ENCODE data around the gene FNBP1.

FNBP1 gene

DNA sequence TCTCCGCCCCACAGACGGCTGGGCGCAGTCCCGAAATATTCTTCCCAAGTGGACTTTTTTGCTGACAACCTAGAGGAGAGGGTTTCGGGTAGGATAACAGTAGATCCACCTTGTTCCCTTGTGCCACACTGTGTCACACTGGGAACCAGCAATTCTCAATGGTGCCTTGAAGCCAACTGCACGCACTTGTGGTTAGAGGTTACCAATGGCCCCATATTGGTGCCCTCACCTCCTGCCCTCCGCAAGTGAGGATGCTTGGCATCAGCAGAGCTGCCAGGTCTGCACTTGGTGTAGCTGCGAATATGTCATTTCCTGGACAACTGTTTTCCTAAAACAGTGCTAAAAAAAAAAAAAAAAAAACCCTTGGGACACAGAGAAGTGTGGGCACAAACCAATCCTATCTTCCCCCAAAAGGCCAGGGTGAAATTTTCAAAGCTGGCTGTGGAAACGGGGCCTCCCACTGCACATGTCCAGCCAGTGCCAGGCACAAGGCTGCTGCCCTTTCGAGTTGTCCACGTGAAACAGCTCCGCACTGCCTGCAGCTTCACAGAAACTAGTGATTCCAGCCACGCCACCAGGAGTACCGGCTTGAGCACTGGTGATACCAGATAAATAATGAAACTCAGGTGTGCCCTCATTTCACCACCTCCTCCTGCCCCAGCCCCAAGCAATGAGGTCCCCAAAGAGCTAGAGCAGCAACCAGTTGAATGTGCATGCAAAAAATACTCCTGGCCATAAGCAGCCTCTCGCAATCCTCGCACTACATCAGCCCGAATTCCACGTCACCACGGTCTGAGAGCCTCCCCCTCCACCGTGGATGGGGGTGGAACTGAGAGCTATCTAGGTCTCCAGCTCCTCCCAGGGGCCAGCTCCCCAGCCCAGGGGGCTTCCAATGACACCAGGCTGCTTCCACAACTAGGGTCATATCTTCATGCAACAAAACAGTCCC, 156.5 kb downstream of the FNBP1 start:
- intact Hi-C loops (cut with DNase I), result loop anchor here (5.0 to 10.0 kb wide), 3 partner anchors 49 to 351 kb away; partner anchors contain the start of genes C9orf78 and USP20
- peak in 4 of 10 donors; percentile 52 to 92 (median 70) for DNase-seq

DNA sequence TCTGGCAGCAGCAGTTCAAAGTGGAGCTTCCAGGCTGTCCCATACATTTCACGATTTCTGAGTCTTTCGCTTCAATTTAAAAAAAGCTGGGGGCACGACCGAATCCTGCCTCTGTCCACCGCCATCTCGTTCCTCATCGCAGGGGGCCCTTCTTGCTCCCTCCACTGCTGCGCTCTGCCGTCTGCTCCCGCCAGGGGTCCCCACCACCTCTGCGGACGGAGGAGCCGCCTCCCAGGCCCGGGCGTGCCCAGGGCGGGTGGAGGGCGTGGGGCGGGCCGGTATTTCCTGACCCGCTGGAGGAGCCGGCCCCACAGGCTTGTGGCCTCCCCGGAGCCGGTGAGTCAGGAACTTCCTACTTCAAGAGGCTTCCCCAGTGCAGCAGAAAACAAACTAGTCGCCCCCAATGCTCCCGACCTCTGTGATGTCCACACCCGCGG, 157.3 kb downstream of the FNBP1 start:
- intact Hi-C loops (cut with DNase I), result loop anchor here (2.0 to 10.0 kb wide), 4 partner anchors 48 to 352 kb away; partner anchors contain the start of genes C9orf78, FNBP1 and USP20
- peak; percentile 61 to 97 (median 84) for DNase-seq

DNA sequence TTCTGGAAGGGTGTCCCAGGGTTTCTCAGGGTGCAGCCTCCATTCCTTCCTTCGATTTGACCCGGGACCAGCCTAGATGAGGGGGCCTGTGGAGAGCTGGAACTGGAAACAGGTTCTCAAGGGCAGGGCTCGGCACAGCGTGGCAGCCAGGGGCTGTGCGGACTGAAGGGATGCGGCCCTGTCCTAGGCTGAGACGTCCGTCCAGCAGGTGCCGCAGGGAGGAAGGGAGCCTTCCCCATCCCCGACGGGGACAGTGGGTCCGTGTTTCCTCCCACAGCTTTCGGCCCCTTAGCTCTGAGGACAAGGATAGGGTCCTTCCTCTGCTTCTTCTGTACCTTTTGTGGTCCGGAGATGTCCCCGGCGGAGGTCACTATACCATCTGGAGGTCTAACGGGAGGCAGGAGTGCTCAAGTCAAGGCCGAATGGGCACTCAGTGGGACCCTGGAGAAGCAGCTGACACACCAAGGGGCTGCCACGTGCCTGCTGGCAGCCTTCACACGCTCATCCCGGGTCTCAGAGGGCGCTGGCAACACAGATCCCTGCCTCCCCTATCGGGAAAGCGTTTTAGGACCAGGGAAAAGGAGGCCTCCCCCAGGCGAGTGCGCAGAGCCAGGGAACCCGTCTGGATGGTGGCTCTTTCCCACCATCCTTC, 157.8 kb downstream of the FNBP1 start:
- intact Hi-C loops (cut with DNase I), result loop anchor here (2.0 to 10.0 kb wide), 4 partner anchors 48 to 352 kb away; partner anchors contain the start of genes C9orf78, FNBP1 and USP20
- DNase-seq, result peak in 3 of 10 donors; percentile 35 to 89 (median 40)

DNA sequence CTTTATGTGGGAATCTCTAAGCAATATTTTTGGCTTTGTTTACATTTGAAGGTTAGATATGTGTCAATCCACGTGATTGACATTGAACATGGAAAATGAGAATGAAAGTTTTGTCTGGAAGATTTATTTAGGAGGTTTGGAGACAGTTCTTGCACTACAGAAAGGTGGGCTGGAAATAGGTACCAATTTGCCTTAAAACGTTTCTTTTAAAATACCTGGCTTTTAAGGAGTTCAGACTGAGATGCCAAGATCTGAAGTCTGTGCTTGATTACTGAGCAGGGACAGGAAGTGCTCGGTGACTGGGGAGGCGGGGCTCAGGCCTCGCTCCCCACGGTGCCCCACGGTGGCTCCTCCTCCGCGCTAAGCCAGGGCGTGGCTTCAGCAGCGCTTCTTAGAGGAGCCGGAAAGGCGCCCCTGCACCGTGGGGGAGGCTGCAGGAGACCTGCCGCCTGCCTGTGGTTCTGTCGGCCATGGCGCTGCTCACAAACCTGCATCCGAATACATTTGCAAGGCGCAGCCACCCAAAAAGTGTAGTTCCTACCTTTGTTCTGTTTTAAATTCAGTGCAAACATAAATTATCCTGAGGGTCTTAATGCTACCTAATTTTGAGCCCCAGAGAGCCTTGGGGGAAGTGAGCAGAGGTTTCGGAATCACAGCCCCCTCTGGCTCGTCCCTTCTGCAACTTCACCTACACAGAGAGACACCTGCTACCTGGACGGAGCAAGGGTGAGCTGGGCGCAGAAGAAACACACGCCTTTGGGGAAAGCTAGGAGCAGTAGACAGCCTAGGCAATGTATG, 158.6 kb downstream of the FNBP1 start:
- peak; percentile 63 to 97 (median 78) for DNase-seq
- intact Hi-C loops (cut with DNase I), result loop anchor here (2.0 to 10.0 kb wide), 4 partner anchors 47 to 353 kb away; partner anchors contain the start of genes C9orf78, FNBP1 and USP20

DNA sequence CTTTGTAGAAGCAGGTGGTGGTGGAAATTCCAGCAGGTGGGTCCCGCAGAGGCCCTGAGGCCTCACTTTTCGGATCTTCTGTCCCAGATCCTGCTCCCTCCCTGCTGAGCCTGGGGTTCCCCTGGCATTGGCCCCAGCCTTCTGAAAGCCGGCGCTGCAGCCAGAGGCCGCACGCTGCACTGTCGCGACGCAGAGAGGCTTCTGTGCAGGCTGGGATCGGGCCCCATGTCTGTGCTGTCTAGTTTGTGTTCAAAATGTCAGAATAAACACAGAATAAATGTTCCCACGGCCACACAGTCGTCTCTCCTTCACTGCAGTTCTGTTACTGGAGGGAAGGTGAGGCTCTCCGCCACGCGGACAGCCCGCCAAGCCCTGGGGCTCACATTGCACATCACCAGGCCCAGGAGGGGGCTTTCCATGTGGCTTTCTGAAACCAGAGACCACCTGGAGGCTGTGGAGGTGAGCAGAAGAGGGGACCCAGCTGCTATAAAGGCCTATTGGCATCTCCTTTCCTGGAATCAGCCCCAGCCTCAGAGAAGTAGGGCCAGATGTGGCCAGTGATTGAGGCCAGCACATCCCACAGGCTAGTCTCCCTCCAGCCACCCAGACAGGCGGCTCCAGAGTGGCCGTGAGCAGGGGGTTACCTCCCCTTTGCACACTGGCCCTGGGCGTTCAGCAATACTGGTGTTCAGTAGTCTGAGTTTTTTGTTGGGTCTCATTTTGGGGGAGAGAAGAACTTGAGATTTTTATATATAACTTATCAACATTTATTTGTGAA, 161.3 kb downstream of the FNBP1 start:
- intact Hi-C loops (cut with DNase I), result loop anchor here (10.0 kb wide), 1 partner anchor 223 kb away; no protein-coding TSS in a partner anchor
- peak in 2 of 10 donors; percentile 50 to 77 for DNase-seq

DNA sequence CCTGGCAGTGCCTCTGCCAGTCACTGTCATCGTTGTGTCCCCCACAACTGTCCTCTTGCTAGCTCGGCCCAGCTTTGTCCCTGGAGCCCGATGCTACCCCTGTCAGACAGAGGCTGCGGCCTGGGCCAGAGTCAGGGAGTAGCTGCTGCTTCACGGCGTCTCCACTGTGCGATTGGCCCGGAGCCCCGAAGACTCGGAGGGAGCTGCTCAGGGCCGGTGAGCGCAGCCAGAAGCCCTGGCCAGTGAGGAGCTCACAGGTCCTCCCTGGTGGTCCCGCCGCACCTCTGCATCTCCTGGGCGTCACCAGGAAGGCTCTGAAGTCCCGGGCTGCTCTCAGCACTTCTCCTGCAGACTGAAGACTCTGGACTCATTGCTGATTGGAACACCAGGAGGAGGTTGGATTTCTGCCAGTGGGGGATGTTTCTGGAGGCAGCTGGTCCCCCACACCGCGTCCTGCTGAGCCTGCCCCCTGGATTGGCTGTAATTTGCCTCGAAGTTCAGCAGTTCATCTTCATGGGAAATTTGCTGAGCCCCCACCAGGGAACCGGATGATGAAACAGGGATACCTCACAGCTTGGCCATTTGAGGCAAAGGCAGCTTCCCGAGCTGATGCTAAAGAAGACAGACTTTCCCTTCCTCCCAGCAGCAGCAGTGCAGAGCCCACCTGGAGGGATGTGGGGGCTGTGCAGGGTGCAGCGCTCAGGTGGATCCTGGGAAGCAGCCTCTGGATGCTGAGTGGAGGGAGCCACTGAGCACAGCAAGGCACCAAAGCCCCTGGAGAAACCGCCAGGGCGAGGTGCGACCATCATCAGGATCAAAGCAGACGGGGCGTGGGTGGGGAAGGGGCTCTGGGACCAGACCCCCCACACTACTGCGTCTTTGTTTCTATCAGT, 162.1 kb downstream of the FNBP1 start:
- DNase-seq, result peak in 1 of 10 donors; percentile 78
- intact Hi-C loops (cut with DNase I), result loop anchor here (10.0 kb wide), 1 partner anchor 224 kb away; no protein-coding TSS in a partner anchor

DNA sequence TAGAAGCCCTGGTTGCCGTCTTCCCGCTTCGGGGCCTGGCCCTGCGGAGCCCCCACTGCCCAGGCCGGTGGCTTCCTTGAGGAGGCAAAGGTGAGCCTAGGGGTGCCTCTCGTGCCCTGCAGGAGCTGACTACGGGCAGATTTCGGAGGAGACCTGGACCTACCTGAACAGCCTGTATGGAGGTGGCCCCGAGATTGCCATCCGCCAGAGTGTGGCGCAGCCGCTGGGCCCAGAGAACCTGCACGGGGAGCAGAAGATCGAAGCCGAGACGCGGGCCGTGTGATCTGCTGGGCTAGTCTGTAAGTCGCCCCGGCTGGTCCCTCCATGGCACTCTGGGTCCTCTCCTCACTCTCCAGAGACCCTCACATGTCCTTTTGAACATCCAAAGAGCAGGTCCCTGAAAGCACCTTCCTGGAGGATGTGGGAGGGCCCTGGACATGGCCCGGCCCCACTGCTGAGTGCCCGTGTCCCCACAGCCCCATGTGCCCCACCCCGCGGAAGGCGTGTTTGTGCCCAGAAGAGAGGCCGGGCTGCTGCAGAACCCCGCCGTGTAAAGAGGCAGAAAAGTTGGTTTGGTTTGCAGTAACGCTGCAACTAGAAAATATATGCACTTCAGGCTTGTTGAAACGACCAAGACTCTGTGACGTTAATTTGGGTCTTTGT, 162.9 kb downstream of the FNBP1 start:
- DNase-seq, result peak in 2 of 10 donors; percentile 71 to 76
- intact Hi-C loops (cut with DNase I), result loop anchor here (10.0 kb wide), 1 partner anchor 225 kb away; no protein-coding TSS in a partner anchor

DNA sequence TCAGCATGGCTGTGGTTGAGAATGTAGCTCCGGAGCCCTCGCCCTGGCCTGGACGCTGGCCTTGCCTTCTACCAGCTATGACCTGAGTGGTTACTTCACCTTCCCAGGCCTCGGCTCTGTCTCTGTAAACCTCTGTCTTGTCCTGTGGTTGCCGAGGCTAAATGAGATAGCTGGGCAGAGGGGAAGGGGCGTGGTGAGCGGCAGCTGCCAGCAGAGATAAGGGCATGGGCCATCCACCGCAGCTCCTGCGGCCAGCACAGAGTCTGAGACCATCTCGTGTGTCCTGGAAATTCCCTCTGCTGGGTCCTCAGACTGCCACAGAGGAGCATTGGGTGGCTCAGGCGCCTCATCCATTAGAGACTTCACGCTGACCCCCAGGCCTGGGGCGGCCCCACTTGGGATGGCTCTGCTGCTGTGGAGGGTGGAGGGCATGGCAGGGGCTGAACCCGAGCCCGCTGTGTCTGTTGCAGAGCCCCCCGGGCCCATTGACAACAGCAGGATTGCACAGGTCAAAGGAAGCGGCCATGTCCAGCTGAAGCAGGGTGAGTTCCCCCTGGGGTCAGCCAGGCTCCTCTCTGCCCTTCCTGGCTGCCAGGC, 163.8 kb downstream of the FNBP1 start:
- DNase-seq, result peak in 2 of 10 donors; percentile 38 to 69

DNA sequence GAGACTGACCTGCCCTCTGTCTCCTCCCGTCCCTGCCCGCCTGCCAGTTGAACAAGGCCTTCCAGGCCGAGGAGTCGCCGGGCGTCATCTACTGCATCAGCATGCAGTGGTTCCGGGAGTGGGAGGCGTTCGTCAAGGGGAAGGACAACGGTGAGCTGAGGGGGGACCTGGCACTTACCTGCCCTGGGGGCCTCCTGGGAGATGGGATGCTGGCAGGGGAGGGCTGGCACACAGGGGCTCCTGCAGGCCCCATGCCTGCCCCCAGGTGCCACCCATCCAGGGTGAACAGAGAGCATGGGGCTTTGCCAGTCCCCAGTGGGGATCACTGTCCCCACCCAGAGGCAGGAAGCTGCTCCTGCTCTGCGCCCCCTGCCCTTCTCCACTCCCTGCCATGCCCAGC, 164.7 kb downstream of the FNBP1 start:
- intact Hi-C loops (cut with DNase I), result no loop called here
- peak in 3 of 10 donors; percentile 13 to 80 (median 71) for DNase-seq

More for the DNA sequence above, 163.8 kb downstream of the FNBP1 start:
- intact Hi-C loops (cut with DNase I), result no loop called here

DNA sequence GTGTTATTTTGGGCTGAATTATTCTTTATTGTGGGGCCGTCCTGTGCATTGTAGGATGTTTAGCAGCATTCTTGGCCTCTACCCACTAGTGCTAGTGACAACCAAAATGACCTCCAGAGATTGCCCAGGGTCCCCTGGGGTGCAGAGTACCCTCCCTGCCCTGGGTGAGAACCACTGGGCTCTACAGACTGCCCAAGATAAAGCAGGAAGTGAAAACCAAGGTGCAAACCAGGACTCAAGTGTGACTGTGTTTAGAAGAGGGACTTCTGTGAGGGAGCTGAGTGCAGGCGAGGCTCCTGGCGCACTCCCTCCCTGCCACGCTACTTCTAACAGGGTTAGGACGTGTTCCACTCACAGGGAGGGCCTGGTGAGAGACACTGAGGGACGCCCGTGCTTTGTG, 166.2 kb downstream of the FNBP1 start:
- intact Hi-C loops (cut with DNase I), result no loop called here

DNA sequence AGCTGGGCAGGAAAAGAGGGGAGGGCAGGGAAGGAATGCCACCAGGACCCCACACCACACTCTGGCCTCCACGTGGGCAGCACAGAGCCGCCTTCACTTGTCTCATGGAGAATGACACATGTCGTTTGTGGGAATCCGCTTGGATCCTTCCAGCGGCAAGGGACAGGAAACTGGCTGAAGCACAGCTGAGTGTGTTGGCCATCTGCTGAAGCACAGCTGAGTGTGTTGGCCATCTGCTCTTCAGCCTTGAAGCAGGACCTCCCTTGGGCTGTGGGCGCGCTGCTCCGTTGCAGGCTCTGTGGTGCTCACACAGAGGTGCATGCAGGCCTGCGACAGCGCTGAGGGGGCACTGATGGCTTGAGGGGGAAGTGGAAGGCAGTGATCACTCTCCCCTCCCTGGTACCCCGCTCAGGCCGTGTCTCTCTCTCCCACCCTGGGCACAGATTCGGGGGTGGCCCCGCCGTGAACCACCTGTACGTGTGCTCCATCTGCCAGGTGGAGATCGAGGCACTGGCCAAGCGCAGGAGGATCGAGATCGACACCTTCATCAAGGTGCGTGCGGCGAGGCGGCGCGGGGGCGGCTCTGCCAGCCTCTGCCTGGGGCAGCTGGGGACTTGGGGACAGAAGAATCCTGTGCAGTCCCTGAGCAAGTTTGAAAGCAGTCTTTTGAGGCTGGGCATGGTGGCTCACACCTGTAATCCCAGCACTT, 167.1 kb downstream of the FNBP1 start:
- intact Hi-C loops (cut with DNase I), result no loop called here
- DNase-seq, result peak in 3 of 10 donors; percentile 13 to 88 (median 84)

More for the DNA sequence above, 166.2 kb downstream of the FNBP1 start:
- DNase-seq, result no peak

DNA sequence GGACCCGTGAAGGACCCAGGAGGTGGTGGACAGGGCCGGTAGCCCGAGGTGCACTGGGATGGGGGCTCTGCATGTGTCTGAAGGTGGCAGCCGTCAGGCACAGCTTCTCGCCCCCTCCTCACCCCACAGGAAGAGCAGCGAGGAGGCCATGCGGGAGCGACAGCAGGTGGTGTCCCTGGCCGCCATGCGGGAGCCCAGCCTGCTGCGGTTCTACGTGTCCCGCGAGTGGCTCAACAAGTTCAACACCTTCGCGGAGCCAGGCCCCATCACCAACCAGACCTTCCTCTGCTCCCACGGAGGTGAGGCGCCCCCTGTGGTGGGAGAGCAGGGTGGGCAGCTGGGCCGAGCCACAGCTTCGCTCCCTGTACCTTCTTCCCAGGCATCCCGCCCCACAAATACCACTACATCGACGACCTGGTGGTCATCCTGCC, 167.8 kb downstream of the FNBP1 start:
- intact Hi-C loops (cut with DNase I), result no loop called here
- peak in 3 of 10 donors; percentile 19 to 83 (median 75) for DNase-seq

DNA sequence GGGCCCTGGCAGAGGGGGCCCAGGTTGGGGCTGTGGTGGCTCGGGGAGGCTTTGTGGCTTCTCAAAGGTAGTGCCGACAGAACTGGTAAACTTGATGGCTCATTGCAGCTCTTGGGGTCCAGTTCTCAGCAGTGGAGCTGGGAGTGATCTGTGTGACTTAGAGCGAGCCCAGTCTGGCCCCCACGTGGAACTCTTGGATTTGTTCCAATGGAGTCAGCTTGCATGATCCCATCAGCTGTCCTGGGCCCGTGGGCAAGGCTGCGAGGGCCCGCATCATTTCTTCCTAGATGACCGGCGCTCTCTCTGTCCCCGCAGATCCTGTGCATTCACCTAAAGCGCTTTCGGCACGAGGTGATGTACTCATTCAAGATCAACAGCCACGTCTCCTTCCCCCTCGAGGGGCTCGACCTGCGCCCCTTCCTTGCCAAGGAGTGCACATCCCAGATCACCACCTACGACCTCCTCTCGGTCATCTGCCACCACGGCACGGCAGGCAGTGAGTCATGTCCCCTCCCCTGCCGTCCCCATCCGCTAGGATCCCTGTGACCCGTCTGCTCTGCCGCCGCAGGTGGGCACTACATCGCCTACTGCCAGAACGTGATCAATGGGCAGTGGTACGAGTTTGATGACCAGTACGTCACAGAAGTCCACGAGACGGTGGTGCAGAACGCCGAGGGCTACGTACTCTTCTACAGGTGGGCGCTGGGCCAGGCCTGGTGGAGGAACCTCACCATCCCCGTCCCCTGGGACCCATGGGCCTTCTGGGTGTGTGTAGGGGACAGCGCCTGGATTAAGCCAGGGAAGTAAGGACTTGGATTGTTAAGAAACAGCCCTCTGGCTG, 168.5 kb downstream of the FNBP1 start:
- intact Hi-C loops (cut with DNase I), result no loop called here
- peak in 3 of 10 donors; percentile 24 to 73 (median 73) for DNase-seq

DNA sequence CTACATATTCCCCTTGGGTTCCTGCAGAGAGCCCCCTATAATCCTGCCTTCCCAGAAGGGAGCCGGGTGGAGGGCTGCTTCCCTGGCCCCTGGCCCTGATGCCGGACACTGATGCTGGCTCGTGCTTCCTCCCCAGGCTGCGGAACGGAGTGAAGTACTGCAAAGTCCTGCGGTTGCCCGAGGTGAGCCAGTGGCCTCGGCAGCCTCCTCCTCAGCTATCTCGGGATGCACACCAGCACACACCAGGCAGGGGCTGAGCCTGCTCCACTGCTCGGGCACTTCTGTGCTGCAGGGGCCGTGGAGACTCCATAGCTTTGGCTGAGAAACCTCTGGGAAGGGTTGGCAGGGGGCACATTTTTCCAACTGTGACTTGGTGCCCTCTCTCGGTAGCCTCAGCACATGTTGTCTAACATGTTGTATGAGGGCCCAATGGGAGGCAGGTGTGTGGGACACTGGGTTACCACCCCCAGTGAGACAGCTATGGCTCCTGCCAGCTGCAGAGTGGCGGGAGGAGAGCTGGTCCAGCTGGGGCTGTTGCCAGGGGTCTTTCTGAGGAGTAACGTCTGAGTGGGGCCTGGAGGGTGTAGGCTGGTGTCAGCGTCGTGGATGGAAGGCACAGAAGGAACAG, 169.3 kb downstream of the FNBP1 start:
- peak in 1 of 10 donors; percentile 54 for DNase-seq
- intact Hi-C loops (cut with DNase I), result no loop called here

DNA sequence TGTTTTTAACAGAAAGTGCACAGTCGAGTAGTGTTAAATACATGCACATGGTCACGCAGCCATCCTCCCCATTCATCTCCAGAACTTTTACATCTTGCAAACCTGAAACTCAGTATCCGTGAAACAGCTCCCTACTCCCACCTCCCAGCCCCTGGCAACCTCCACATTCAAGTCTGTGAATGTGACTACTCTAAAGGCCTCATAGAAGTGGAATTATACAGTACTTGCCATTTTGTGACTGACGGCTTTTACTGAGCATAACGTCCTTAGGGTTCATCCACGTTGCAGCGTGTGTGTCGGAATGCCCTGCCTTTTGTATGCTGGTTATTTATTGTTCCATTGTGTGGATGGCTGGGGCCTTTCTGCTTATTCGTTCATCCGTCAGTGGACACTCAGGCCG, 171.9 kb downstream of the FNBP1 start:
- peak in 1 of 10 donors; percentile 17 for DNase-seq
- intact Hi-C loops (cut with DNase I), result no loop called here

Measured in posterior cingulate gyrus (tissue), 11 donors.